DOHH2 (cell line): Measurements from ENCODE around the gene STON2.

ENCODE experiments used
- EZH2phosphoT487 ChIP-seq: fragments of 200-600 bp; sonication (generic); IDR thresholded peaks from 2 replicates; pipeline ENCODE4 v1.6.1; 2017; ENCODE audit warnings: borderline replicate concordance, mild to moderate bottlenecking, antibody characterized with exemption, low read length, moderate library complexity, mixed read lengths
- TF ChIP-seq, protein P1 (sequence below): fragments of 200-600 bp; sonication (generic); IDR thresholded peaks from one replicate; pipeline ENCODE4 v1.5.1; 2014; ENCODE audit warnings: antibody characterized with exemption, mild to moderate bottlenecking, low read depth, low read length; ENCODE audit not compliant: poor library complexity, severe bottlenecking

DNA sequence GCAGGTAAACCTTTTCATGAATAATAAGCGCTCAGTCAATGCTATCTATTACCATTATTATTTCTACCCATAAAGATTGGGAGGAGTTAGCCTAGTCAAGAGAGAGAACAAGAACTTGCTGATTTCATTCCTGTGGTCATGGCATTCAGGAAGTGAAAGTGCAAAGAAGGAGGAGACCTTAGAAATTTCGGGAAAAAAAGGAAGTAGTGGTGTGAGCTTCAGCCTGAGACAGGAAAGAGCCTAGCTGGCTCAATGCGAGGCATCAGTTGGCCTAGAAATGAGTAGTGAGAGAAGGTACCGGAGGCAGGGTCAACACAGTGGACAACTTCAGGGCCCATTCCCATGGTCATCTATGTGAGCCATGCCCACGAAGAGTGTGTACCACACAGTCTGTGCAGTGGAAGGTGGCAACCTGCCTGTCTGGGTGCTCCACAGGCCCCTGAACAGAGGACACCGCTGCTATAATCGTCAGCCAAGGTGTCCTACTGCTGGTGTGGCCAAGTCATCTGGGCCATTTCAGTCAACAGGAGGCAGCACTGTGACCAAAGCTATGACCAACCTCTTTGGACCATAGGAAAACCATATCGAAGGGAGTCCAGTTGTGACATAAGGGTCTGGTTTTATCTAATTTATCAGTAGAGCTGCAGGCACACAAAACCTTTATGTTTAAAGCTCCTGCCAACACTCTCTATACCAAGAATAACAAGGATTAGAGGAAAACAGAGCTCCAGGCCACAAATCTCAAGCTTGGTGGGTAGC, 16.2 kb upstream of the STON2 start:
- TF ChIP-seq, protein P1, sequence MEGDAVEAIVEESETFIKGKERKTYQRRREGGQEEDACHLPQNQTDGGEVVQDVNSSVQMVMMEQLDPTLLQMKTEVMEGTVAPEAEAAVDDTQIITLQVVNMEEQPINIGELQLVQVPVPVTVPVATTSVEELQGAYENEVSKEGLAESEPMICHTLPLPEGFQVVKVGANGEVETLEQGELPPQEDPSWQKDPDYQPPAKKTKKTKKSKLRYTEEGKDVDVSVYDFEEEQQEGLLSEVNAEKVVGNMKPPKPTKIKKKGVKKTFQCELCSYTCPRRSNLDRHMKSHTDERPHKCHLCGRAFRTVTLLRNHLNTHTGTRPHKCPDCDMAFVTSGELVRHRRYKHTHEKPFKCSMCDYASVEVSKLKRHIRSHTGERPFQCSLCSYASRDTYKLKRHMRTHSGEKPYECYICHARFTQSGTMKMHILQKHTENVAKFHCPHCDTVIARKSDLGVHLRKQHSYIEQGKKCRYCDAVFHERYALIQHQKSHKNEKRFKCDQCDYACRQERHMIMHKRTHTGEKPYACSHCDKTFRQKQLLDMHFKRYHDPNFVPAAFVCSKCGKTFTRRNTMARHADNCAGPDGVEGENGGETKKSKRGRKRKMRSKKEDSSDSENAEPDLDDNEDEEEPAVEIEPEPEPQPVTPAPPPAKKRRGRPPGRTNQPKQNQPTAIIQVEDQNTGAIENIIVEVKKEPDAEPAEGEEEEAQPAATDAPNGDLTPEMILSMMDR = no peak
- TF ChIP-seq EZH2phosphoT487 = no peak
